G401 (cell line): Measurements from ENCODE around the gene KCNAB1. TPM values are rescaled to one million over a fixed set of nuclear protein-coding genes. Genes with fewer than 3 reads are reported as not detected.
"Not testable (repeated sequence)": the region's sequence is repeated elsewhere in the genome, so short reads cannot be mapped to it uniquely, and the experiment has no call there.

Source experiments
- DNase-seq: peaks from one replicate; pipeline ENCODE4 v3.0.0-alpha.2; 2015; ENCODE audit warnings: low spot score
- in situ Hi-C: cut with HindIII; loops from 2 replicates; pipeline ENCODE4 v1.10.0; 2016; ENCODE audit warnings: low sequenced_read_pairs, mixed read lengths
- total RNA-seq: library from RNA; depleted of rRNA; stranded (reverse); fragments of >200 nt; shearing (Covaris generic); gene quantifications from 2 replicates; pipeline ENCODE4 v1.2.3, GENCODE V29; 2014

KCNAB1 gene
- total RNA-seq, 1 experiment from 2014 or later = 12.6 TPM

GRCh38 chr3:156246961-156247725 is 126.8 kb downstream of the KCNAB1 start:
- in situ Hi-C loops = no loop called here
- no peak for DNase-seq

GRCh38 chr3:156250550-156250949 is 130.2 kb downstream of the KCNAB1 start:
- in situ Hi-C loops = no loop called here

GRCh38 chr3:156251424-156251823 is 131.0 kb downstream of the KCNAB1 start:
- in situ Hi-C loops = no loop called here
- DNase-seq = peak; percentile 29

More at GRCh38 chr3:156250550-156250949, 130.2 kb downstream of the KCNAB1 start:
- no peak for DNase-seq

- peak; percentile 69 for DNase-seq
- in situ Hi-C loops = no loop called here
These were observed 132.3 kb downstream of the KCNAB1 start for GRCh38 chr3:156252656-156253055.

- peak; percentile 34 for DNase-seq
- in situ Hi-C loops = no loop called here
These were observed 132.8 kb downstream of the KCNAB1 start for GRCh38 chr3:156253150-156253549.

- DNase-seq = no peak
- in situ Hi-C loops = no loop called here
These were observed 135.9 kb downstream of the KCNAB1 start for GRCh38 chr3:156256256-156256655.

- in situ Hi-C loops = no loop called here
- no peak for DNase-seq
These were observed 136.6 kb downstream of the KCNAB1 start for GRCh38 chr3:156256945-156257344.

GRCh38 chr3:156258301-156258700 is 137.9 kb downstream of the KCNAB1 start:
- DNase-seq = no peak
- in situ Hi-C loops = no loop called here

- peak; percentile 26 for DNase-seq
- in situ Hi-C loops = no loop called here
These were observed 139.5 kb downstream of the KCNAB1 start for GRCh38 chr3:156259896-156260295.

- in situ Hi-C loops = no loop called here
- no peak for DNase-seq
These were observed 140.0 kb downstream of the KCNAB1 start for GRCh38 chr3:156260331-156260730.

GRCh38 chr3:156264771-156265170 is 144.4 kb downstream of the KCNAB1 start:
- in situ Hi-C loops = no loop called here

GRCh38 chr3:156271508-156271907 is 151.1 kb downstream of the KCNAB1 start:
- in situ Hi-C loops = no loop called here
- DNase-seq = no peak

More at GRCh38 chr3:156264771-156265170, 144.4 kb downstream of the KCNAB1 start:
- no peak for DNase-seq

GRCh38 chr3:156271995-156272719 is 151.8 kb downstream of the KCNAB1 start:
- in situ Hi-C loops = no loop called here
- DNase-seq = no peak

GRCh38 chr3:156273111-156273694 is 152.8 kb downstream of the KCNAB1 start:
- no peak for DNase-seq
- in situ Hi-C loops = no loop called here

GRCh38 chr3:156274791-156275190 is 154.4 kb downstream of the KCNAB1 start:
- in situ Hi-C loops = no loop called here
- DNase-seq = no peak

GRCh38 chr3:156284637-156285036 is 164.3 kb downstream of the KCNAB1 start:
- in situ Hi-C loops, DNase-seq: not testable (repeated sequence)

GRCh38 chr3:156285626-156286025 is 165.2 kb downstream of the KCNAB1 start:
- DNase-seq = no peak
- in situ Hi-C loops = no loop called here

GRCh38 chr3:156290924-156291271 is 170.5 kb downstream of the KCNAB1 start:
- peak; percentile 75 for DNase-seq
- in situ Hi-C loops = no loop called here

- peak; percentile 78 for DNase-seq
- in situ Hi-C loops = no loop called here
These were observed 171.1 kb downstream of the KCNAB1 start for GRCh38 chr3:156291272-156292123.
